Activated CD4-positive, alpha-beta T cell treated with anti-CD3 and anti-CD28 coated beads, Interleukin-2, amount 50 U/mL, for 48 hours (primary cell): ENCODE results near the gene KRT75.

Experiments used
- DNase-seq, 2 experiments: peaks; one replicate each; pipeline ENCODE4 v3.0.0-alpha.2; 2020

The KRT75 gene

GRCh38 chr12:52439420-52439819 is 5.2 kb upstream of the KRT75 start:
- no peak for DNase-seq

- DNase-seq, result no peak
These were observed 4.4 kb upstream of the KRT75 start for GRCh38 chr12:52438305-52439301.

GRCh38 chr12:52437508-52437907 is 3.3 kb upstream of the KRT75 start:
- no peak for DNase-seq

- no peak for DNase-seq
These were observed 2.8 kb upstream of the KRT75 start for GRCh38 chr12:52436828-52437474.

GRCh38 chr12:52436000-52436827 is 2.0 kb upstream of the KRT75 start:
- no peak for DNase-seq

- no peak for DNase-seq
These were observed 1.5 kb upstream of the KRT75 start for GRCh38 chr12:52435659-52435999.

GRCh38 chr12:52434760-52435530 is 774 bp upstream of the KRT75 start:
- no peak for DNase-seq

GRCh38 chr12:52433501-52434080 is 580 bp downstream of the KRT75 start:
- no peak for DNase-seq

GRCh38 chr12:52432559-52433207 is 1.5 kb downstream of the KRT75 start:
- DNase-seq, result no peak

- DNase-seq, result peak in 1 of 2 experiments; percentile 3
These were observed 6.0 kb downstream of the KRT75 start for GRCh38 chr12:52428121-52428520.

- no peak for DNase-seq
These were observed 7.1 kb downstream of the KRT75 start for GRCh38 chr12:52427083-52427482.

- no peak for DNase-seq
These were observed 8.1 kb downstream of the KRT75 start for GRCh38 chr12:52426034-52426433.

GRCh38 chr12:52425466-52425865 is 8.7 kb downstream of the KRT75 start:
- DNase-seq, result no peak

- DNase-seq, result no peak
These were observed 10.3 kb downstream of the KRT75 start for GRCh38 chr12:52423661-52424500.

GRCh38 chr12:52423035-52423434 is 11.1 kb downstream of the KRT75 start:
- DNase-seq, result no peak

- DNase-seq, result no peak
These were observed 14.5 kb downstream of the KRT75 start for GRCh38 chr12:52419656-52420055.

GRCh38 chr12:52418576-52419110 is 15.5 kb downstream of the KRT75 start:
- no peak for DNase-seq

- no peak for DNase-seq
These were observed 16.4 kb downstream of the KRT75 start for GRCh38 chr12:52417740-52418139.

- no peak for DNase-seq
These were observed 17.4 kb downstream of the KRT75 start for GRCh38 chr12:52416795-52417194.
